Measurements from ENCODE around the gene GNAO1.

Gene GNAO1

GRCh38 chr16:56272583-56272894 lies 81.2 kb downstream of the GNAO1 start (continued):
- TF ChIP-seq PPARA (CRISPR knock-in tag; IDR thresholded peaks at IDR 0.05; ENCODE audit: borderline replicate concordance) (no peak), PATZ1 (CRISPR knock-in tag; IDR thresholded peaks at IDR 0.05; ENCODE audit: borderline replicate concordance) (no peak), ESRRG (CRISPR knock-in tag; IDR thresholded peaks at IDR 0.05) (no peak), TCF4 (CRISPR knock-in tag; IDR thresholded peaks at IDR 0.05; ENCODE audit: borderline replicate concordance) (no peak)

GRCh38 chr16:56273615-56274014 lies 82.3 kb downstream of the GNAO1 start:
- TF ChIP-seq ZC3H10 (CRISPR knock-in tag; IDR thresholded peaks at IDR 0.05), result no peak
- no peak for TF ChIP-seq CREB5 (CRISPR knock-in tag; IDR thresholded peaks at IDR 0.05; ENCODE audit: low read depth)
- TF ChIP-seq, protein P1, sequence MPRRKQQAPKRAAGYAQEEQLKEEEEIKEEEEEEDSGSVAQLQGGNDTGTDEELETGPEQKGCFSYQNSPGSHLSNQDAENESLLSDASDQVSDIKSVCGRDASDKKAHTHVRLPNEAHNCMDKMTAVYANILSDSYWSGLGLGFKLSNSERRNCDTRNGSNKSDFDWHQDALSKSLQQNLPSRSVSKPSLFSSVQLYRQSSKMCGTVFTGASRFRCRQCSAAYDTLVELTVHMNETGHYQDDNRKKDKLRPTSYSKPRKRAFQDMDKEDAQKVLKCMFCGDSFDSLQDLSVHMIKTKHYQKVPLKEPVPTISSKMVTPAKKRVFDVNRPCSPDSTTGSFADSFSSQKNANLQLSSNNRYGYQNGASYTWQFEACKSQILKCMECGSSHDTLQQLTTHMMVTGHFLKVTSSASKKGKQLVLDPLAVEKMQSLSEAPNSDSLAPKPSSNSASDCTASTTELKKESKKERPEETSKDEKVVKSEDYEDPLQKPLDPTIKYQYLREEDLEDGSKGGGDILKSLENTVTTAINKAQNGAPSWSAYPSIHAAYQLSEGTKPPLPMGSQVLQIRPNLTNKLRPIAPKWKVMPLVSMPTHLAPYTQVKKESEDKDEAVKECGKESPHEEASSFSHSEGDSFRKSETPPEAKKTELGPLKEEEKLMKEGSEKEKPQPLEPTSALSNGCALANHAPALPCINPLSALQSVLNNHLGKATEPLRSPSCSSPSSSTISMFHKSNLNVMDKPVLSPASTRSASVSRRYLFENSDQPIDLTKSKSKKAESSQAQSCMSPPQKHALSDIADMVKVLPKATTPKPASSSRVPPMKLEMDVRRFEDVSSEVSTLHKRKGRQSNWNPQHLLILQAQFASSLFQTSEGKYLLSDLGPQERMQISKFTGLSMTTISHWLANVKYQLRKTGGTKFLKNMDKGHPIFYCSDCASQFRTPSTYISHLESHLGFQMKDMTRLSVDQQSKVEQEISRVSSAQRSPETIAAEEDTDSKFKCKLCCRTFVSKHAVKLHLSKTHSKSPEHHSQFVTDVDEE (CRISPR knock-in tag; IDR thresholded peaks at IDR 0.05), result no peak
- no peak for TF ChIP-seq POU6F1 (CRISPR knock-in tag; IDR thresholded peaks at IDR 0.05; ENCODE audit: borderline replicate concordance, low read depth)
- no peak for TF ChIP-seq TCF4 (CRISPR knock-in tag; IDR thresholded peaks at IDR 0.05; ENCODE audit: borderline replicate concordance)
- no peak for TF ChIP-seq ZFP30 (CRISPR knock-in tag; IDR thresholded peaks at IDR 0.05)
- no peak for TF ChIP-seq ZNF8 (CRISPR knock-in tag; IDR thresholded peaks at IDR 0.05)
- no peak for TF ChIP-seq ZNF565 (CRISPR knock-in tag; conservative IDR thresholded peaks at IDR 0.05; ENCODE audit: low read depth)
- TF ChIP-seq OSR1 (CRISPR knock-in tag; IDR thresholded peaks at IDR 0.05), result no peak
- no peak for TF ChIP-seq PPARA (CRISPR knock-in tag; IDR thresholded peaks at IDR 0.05; ENCODE audit: borderline replicate concordance)
- TF ChIP-seq ISL1 (CRISPR knock-in tag; IDR thresholded peaks at IDR 0.05), result no peak
- no peak for TF ChIP-seq ARNTL (CRISPR knock-in tag; IDR thresholded peaks at IDR 0.05; ENCODE audit: borderline replicate concordance, low read depth)
- TF ChIP-seq GLIS3 (CRISPR knock-in tag; IDR thresholded peaks at IDR 0.05), result no peak
- TF ChIP-seq ZFP3 (CRISPR knock-in tag; IDR thresholded peaks at IDR 0.05), result no peak
- TF ChIP-seq PATZ1 (CRISPR knock-in tag; IDR thresholded peaks at IDR 0.05; ENCODE audit: borderline replicate concordance), result no peak
- no peak for TF ChIP-seq ESRRG (CRISPR knock-in tag; IDR thresholded peaks at IDR 0.05)
- TF ChIP-seq TOX (CRISPR knock-in tag; IDR thresholded peaks at IDR 0.05; ENCODE audit: borderline replicate concordance), result no peak
- TF ChIP-seq ZNF70 (CRISPR knock-in tag; IDR thresholded peaks at IDR 0.05), result no peak
- no peak for TF ChIP-seq SNAI2 (CRISPR knock-in tag; IDR thresholded peaks at IDR 0.05)
- no peak for ATAC-seq

DNA sequence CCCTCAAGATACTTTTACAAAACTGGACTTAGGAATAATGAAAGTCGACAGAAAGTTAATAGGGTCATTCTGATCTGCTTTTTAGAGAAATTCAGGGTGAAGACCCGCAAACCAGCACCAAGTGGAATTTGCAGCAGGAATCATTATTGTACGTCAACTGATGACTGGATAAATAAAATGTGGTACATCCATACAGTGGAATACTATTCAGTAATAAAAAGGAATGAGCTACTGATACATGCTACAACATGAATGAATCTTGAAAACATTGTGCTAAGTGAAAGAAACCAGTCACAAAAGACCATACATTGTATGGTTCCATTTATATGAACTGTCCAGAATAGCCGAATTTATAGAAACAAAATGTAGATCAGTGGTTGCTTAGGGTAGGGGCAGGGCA lies 83.1 kb downstream of the GNAO1 start:
- ATAC-seq, result no peak
- no peak for TF ChIP-seq ZNF565 (CRISPR knock-in tag; conservative IDR thresholded peaks at IDR 0.05; ENCODE audit: low read depth)
- peak; percentile 90 for TF ChIP-seq ZNF8 (CRISPR knock-in tag; IDR thresholded peaks at IDR 0.05)

DNA sequence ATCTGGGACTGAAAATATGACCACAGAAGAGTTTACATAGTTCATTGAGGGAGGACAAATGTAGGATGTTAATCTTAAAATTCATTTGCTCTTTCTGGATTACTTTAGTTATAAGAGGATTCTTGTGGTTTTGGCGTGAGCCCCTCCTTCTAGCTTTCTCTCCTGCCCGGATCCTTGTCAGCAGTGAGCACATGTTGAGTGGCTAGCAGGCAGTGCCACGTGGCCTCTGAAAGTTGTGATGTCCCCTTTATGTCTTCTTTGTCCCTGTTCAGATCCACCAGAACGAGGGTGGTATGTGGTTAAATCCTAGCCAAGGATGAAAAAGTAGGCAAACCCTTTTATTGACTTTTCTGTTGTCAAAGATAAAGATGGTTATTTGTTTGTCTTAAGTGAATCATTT lies 83.8 kb downstream of the GNAO1 start:
- no peak for ATAC-seq
- TF ChIP-seq TCF4 (CRISPR knock-in tag; IDR thresholded peaks at IDR 0.05; ENCODE audit: borderline replicate concordance) (no peak), ESRRG (CRISPR knock-in tag; IDR thresholded peaks at IDR 0.05) (no peak), OSR1 (CRISPR knock-in tag; IDR thresholded peaks at IDR 0.05) (no peak), BACH2 (CRISPR knock-in tag; IDR thresholded peaks at IDR 0.05; ENCODE audit: borderline replicate concordance) (no peak), POU6F1 (CRISPR knock-in tag; IDR thresholded peaks at IDR 0.05; ENCODE audit: borderline replicate concordance, low read depth) (no peak)
- TF ChIP-seq, protein P2, sequence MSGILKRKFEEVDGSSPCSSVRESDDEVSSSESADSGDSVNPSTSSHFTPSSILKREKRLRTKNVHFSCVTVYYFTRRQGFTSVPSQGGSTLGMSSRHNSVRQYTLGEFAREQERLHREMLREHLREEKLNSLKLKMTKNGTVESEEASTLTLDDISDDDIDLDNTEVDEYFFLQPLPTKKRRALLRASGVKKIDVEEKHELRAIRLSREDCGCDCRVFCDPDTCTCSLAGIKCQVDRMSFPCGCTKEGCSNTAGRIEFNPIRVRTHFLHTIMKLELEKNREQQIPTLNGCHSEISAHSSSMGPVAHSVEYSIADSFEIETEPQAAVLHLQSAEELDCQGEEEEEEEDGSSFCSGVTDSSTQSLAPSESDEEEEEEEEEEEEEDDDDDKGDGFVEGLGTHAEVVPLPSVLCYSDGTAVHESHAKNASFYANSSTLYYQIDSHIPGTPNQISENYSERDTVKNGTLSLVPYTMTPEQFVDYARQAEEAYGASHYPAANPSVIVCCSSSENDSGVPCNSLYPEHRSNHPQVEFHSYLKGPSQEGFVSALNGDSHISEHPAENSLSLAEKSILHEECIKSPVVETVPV (CRISPR knock-in tag; IDR thresholded peaks at IDR 0.05), result no peak
